GM19463 (cell line): Measurements from ENCODE around the gene EXOC6.

Experiments
- ATAC-seq: cut with Tn5 transposase; IDR thresholded peaks from one replicate; pipeline ENCODE4 v1.9.1; 2021; ENCODE audit warnings: mild to moderate bottlenecking, moderate library complexity; ENCODE audit not compliant: unreplicated experiment

EXOC6 gene

DNA sequence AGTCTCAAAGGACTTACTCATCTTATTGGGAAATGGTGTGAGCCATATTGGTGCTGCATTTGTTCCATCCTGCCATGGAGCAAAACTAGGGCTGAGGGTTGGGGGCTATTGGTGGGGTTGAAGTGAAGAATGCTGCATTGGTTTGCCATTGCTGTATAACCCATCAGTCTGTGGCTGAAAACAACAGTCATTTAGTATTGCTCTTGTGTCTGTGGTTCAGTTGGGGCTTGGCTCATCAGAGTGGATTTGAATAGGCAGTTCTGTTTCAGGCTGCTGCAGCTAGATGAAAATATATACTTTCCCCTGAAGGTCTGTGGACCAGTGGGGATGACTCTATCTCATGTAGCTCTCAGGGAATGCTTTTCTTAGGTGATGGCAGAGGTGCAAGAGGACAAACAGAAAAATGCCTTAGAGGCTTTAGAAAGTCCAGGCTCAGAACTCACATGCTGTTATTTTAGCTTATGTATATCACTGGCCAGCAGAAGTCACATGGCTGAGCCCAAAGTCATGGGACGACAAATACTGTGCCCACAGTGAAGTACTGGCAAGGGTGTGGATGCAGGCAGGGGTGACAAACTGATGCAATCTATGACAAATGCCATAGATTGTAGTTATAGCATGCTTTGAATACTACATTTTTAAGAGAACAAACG lies 15.2 kb upstream of the EXOC6 start:
- ATAC-seq: no peak

DNA sequence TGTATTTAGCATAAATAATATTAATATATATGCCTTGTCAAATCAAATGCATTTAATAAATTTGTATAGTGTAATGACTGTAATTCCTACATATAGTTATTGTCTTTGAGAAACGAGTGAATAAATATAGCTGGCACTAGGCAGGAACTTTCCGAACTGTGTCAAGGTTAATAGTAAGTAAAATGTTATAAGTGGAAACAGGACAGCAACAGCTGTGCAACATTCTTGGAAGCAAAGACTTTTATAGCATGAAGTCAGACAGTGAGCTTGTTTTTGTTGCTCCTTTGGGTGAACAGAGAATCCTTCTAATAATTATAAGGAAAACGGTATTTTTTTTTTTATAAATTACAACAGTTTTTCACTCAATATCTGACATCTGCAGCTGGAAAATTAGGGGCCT lies 14.0 kb upstream of the EXOC6 start:
- ATAC-seq: no peak

DNA sequence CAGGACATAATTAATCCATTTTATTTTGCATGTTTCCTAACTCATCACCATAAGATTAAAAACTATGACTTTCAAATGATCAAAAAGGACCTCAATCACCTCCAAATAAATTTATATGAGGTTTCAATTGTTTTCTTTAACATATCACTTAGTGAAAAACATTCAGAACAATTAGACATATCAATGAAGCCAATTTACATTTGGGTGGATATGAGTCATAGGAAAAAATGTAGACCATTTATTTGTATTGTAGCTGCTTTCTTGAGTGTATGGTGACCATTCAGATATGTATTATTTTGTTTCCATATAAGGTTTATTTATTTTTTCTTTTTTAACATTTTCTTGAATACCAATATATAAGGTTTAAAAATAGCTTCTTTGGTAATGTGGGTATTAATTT lies 13.3 kb upstream of the EXOC6 start:
- no peak for ATAC-seq

DNA sequence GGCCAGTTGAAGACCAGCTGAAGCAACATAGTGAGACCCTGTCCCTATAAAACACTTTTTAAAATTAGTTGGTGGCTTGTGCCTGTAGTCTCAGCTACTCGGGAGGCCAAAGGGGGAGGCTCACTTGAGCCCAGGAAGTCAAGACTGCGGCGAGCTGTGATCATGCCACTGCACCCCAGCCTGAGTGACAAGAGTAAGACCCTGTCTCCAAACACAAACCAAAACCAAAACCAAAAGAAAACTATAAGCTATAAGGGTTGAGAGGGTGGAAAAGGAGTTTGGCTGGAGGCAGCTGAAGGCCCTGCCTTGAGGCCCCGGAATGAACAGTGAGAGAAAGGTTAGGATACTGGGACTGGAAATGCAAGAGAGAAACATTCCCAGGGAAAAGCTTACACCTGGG lies 10.9 kb upstream of the EXOC6 start:
- ATAC-seq: no peak

DNA sequence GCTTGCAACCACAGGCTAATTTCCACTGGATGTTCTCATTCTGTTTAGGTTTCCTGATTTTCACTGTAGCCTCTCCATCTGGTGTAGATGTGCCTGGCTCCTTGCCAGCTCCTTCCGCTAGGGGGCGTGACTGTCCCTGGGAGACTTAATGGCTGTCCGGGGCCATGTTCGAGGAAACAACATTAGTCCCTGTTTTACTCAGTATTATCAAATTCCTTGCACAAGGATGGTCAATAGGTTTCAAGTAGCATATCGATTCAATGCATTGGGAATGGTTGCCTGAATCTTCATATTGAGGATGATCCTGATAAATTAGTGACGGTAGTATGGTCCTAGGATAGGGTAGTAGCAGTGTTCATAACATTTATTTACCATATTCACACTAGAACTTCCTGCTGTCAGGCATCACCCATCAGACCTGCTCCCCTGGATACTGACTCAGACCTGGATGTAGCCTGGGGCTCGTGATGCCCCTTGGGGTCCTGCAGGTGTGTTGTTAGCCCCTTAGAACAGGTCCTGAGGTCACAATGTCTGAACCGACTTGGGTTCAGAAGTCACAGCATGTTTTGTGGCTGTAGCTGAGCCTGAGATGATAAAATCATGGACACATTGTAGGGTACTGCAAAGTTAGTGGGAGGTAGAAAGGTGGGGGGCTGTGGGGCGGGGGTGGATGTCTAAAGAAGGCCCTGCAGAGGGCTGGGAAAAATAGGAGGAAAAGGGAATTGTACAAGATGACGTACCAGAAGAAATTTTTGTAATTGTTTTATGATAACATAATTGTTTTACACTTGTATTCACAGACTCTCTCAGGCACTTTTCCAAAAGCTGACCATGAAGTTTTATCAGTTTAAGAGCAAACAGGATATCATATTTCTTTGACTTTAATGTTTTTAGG lies 8.9 kb upstream of the EXOC6 start:
- no peak for ATAC-seq

DNA sequence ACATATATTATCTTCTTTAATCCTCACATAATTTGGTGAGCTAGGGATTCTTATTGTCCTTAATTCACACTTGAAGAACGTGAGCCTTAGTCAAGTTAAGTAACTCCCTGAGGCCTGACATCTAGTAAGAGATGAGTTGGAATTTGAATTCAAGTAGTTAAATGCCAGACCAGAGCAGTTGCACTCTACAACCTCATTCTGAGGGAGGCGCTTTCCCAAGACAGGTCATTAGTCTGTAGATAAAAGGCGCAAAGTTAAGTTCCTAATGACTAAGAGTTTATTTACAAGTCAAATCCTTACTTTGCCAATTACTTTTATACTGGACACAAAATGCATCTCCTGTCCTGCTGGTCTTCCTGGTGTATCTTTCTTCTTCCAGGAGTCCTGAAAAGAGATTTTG lies 3.6 kb upstream of the EXOC6 start:
- no peak for ATAC-seq

DNA sequence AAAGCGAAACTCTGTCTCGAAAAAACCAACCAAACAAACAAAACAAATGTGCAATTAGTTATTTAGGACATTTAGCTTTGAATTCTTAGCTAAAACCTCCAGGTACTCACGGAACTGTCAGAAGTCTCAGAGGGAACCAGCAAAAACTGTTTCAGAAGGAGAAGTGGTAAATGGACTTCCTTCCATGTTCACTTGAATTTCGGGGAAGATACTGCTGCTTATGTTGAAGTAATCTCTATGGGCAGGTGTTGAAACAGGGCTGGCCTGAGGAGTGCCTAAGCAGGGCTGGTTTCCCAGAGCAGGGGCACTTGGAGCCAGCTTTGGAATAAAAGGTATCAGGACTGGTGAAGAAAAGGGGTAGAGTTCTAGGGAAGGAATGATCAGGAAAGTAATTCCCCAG lies 2.4 kb upstream of the EXOC6 start:
- ATAC-seq: no peak

DNA sequence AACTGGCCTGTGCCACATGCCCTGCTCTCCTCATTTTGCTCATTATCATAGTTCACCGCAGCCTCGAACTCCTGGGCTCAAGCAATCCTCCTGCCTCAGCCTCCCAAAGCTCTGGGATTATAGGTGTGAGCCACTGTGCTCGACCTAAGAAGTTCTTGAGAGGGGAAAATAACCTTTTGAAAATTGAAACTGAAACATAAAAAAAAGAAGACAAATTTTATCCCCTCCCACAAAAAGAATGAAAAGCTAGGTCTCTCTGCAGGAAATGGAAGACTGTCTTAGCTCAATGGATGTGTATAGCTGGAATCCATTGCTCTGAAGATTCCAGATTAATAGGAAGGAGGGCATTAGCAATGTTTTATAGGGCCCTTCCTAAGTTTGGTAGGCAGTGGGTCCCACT lies 2.0 kb upstream of the EXOC6 start:
- ATAC-seq: no peak

DNA sequence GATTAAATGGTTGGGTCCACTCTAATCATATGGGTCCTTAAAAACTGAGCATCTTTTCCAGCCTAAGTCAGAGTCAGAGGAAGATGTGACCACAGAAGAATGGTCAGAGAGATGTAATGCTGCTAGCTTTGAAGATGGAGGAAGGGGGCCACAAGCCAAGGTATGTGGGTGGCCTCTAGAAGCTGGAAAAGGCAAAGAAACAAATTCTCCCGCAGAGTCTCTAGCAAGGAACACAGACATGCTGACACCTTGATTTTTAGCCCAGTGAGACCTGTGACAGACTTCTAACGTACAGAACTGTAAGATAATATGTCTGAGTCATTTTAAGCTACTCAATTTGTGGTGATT lies 1.5 kb upstream of the EXOC6 start:
- ATAC-seq: no peak

DNA sequence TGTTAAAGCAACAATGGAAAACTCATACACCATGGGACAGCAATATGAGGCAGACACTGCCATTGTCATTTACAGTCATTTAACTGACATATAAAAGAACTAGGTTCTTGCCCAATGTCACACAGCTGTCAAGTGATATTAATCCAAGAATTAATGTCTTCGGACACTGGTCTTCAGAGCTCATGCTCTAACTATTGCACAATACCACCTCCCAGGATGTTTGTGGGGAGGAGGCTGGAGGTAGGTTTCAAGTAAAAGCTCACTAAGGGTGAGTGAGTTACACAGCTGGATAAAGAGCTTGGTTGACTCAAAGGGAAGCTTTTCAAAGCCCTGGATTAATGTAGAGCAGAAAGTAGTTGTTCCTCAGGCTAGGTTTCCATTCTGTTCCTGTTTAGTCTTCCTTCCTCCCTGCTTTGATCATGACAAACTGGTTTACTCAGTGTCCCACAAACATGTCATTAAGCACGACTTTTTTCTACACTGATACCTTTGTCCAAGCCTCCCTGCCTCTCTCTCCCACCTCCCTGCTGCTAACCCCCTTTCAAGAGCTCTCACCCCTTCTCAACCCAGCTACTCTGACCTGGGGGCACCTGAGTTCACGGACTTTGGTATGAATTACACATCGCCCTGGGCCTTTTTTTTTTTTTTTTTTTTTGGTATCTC lies 987 bp upstream of the EXOC6 start:
- ATAC-seq: no peak

DNA sequence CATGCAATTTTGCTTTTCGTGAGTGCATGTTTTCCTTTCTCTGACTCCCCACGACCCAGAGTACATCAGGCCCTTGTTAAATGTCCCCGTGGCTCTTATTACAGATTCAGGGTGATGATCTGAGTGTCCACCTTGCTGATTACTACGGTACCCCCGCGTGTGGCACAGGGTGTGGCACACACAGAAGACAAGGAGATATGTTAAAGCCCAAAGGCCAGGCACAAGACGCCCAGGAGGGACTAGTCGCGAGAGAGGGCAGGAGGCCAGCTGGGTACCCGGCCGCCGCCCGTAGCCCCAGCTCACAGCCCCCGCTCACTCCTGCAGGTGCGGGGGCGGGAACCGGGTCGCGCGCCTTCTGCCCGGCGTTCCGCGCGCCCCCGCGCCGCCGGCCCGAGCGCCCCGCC lies 281 bp upstream of the EXOC6 start:
- peak; percentile 47 for ATAC-seq

DNA sequence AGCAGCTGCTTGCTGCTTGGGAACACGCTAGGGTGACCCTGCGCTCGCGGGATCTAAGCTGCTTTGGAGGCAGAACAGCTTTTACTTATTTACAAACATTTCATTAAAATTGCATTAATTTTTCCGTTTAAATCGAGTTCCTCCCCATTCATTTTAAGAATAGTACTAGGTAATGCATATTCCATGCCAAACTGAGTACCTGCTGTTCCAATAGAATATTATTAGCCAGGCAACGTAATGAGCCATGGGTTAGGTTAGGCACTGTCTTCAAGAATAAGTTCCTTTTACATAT lies 860 bp downstream of the EXOC6 start:
- ATAC-seq: no peak

DNA sequence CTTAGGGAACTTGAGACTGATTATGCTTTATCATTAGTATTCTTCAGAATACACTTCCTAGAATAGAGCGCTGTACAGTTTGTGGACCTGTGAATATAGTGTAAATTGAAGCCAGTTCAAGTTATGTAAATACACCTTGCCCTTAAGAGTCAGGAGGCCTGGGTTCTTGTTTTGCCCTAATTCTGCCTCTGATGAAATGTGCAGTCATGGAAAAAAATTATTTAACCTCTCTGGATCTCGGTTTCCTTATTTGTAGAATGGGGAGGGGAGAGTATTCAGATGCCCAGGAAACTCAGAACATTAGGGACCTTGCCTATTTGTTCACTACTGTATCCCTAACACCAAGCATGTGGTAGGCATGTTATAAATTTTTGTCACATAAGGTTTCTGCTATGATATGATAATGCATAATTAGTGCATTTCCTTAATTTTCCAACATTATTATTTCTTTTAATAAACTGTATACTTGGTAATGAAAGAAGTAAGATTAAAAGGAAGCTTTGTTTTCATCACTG lies 1.3 kb downstream of the EXOC6 start:
- no peak for ATAC-seq

DNA sequence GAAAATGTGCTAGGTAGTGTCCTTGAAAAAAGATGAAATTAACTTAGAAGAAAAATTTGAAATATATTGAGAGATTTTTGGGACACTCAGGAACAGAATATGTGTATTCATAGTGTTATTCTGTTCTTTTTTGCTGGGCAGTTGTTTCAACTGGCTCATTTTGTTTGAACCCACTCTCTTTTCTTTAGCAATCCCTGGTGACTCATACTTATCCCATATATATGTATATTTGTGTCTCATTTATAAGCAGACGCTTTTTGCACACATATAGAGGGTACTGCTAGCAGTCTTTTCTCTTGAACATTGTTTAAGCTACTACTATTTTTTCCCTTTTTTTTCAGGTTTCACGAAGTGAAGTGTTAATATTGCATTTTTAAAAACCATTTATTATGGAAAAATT lies 1.9 kb downstream of the EXOC6 start:
- no peak for ATAC-seq

DNA sequence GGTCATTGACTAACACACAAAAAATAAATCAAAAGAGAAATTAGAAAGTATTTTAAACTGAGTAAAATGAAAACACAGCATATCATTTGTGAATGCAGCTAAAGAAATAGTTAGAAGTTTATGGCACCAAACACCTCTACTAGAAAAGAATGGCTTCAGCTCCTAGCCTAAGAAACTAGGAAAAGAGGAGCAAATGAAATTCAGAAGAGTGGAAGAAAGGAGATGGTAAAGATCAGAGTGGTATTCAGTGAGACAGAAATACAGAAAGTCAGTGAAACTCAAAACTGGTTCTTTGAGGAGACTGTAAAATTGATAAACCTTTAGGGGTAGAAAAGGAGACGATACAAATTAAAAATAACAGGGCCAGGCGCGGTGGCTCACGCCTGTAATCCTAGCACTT lies 2.7 kb downstream of the EXOC6 start:
- no peak for ATAC-seq

DNA sequence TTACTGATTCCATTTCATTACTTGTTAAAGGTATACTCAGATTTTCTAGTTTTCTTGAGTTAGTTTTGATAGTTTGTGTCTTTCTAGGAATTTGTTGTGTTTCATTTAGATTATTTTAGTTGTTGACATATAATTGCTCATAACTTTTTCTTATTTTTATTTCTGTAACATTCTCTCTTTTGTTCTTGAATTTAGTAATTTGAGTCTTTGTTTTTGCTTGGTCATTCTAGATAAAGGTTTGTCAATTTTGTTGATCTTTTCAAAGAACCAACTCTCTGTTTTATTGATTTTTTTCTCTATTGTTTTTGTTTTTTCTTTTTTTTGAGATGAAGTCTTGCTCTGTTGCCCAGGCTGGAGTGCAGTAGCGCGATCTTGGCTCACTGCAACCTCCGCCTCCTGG lies 7.2 kb downstream of the EXOC6 start:
- ATAC-seq: no peak

DNA sequence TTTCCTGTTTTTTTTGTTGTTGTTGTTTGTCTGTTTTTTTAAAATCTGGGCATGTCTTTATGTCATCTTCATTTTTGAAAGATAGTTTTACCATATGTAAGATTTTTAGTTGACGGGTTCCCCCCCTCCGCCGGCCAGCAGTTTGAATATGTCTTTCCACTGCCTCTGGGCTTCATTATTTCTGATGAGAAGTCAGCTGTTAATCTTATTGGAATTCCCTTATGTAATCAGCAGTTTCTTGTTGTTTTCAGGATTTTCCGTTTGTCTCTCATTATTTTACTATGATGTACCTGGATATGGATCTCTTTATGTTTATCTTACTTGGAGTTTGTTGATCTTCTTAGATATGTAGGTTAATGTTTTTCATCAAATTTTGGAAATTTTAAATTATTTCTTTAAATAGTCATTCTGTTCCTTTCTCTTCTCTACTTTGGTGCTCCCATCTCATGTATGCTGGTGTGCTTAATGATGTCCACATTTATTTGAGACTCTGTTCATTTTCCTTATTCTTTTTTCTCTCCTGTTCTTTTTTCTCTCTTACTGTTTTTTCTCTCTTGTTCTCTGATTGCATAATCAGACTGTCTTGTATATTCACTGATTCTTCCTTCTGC lies 9.7 kb downstream of the EXOC6 start:
- no peak for ATAC-seq

DNA sequence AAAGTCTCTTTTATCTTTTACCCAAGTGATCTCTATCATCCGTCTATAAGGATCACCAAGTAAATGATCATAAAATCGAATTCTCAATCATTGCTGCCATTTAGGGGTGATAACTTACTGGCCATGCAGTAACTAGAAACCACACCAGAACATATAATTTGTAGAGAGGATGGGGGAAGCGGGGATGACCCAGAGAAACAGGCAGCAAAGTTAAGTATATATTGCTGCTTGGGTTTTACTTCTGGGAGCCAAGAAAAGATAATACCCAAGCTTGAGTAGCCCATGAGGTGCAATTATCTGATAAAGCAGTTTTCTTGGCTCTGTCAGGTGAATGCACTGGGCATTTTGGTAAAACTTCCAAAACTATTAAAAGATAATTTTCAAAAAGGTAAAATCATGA lies 18.9 kb downstream of the EXOC6 start:
- no peak for ATAC-seq

DNA sequence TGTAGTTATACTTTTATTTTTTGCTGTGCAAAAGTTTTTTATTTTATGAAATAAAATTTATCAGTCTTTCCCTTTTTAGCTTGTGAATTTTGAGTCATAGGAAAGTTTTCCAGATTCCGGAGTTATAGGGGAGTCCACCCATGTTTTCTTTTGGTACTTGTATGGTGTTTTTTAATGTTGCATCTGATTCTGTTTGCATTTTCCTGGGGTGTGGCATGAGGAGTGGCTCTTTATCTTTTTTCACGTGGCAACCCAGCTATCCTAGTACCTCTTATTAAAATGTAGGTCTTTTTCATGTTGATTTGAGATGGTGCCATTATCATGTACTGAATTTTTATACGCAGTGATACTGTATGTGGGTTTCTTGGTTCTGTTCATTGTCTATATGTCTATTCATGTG lies 19.7 kb downstream of the EXOC6 start:
- ATAC-seq: no peak

DNA sequence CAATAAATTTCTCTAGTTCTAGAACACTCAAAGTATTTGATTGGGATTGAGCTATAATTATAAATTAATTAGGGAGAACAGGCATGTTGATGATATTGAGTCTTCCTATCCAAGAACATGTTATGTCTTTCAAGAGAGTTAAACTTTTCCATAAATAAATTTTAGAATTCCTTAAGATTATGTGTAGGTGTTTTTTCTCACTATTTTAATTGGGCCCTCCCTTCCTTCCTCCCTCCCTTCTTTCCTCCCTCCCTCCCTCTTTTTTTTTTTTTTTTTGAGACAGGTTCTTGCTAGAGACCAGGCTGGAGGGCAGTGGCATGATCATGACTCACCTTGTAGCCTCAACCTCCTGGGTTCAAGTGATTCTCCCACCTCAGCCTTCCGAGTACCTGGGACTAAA lies 20.2 kb downstream of the EXOC6 start:
- ATAC-seq: no peak

DNA sequence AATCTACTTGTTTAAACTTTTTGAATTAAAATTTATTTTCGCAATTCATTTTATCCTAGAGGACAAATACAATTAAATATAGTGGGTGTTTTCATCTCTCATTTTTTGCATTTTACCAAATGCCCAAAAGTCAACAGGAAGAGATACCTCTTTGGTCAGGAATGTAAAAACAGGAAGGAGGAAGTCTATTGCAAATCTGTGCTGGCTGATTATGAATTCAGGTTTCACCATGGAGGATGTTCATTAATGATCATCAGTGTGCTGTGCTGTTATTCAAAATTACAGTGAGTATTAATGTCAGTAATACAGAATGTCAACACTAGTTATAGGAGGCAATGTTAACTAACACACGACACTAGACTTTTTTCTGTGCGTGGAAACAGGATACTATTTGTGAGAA lies 24.7 kb downstream of the EXOC6 start:
- no peak for ATAC-seq

DNA sequence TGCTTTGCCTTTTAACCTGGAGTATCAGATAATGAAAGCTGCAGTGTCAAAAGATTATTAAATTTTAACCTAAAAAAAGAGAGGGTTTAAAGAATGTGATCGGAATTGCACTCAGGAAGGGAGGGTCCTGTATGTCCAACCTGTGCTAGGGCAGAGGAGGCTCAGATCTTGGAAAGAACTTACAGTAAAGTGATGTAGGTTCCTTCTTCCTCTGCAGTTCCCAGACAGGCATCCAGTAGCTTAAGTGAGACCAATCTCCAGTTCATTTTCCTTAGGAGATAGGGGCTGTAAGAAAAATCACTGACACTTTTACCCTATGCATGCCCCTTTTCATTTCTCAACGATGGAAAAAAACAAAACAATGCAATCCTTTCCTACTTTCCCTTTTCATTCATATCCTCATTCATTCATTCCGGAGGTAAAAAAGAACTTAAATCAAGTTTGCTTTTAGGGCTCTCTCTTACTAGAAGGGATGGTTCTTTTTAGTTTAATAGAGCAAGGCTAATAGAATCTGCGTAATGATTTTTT lies 28.3 kb downstream of the EXOC6 start:
- no peak for ATAC-seq
